ENCODE data around the gene CLECL1. TPM values are rescaled to one million over a fixed set of nuclear protein-coding genes. Genes with fewer than 3 reads are reported as not detected.

CLECL1 gene
- total RNA-seq, 4 donors from 2014 or later = not detected

DNA sequence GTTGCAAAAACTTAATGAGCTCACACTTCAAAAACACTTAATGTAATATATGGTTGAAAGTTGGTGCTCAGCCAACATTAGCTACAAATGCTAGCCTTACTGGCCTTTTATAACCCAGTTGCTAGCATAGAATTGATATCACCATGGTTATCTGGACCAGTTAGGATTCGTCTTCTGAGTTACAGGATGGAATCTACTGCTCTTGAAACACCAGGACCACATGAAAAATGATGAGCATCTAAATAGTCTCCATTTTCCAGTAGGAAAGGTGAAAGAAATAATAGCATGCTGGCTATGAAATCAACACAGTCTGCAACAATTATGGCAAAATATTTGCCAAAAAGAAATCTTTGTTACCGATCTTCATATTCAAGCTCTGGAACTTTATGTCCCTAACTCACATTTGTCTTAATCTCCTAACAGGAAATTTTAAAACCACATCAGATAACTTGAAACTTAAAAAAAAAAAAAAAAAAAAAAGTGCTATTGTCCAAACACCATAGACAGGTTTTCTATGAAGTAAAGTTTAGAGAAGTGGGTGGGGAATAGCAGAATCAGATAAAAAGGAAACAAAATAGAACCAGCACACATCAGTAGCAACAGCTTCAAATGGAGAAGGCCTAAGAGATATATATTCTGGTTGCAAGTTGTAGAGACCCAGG is 40.5 kb upstream of the CLECL1 start:
- Histone ChIP-seq H3K4me1 (no peaks in the 10 kb centered on the region), H3K36me3 (no peaks in the 10 kb centered on the region), H3K27ac (no peak overlapping the region), H3K4me3 (no peak overlapping the region), H3K27me3 (no peaks in the 10 kb centered on the region), H3K9me3 (no peaks in the 10 kb centered on the region)
- in situ Hi-C loops (cut with MboI; ENCODE audit: low sequenced_read_pairs in 4 of 4) (no loop called here), intact Hi-C loops (cut with DNase I; ENCODE audit: low total_unique reads) (no loop called here)
- no peak for TF ChIP-seq POLR2A (IDR thresholded peaks at IDR 0.05)
- TF ChIP-seq, protein P1, sequence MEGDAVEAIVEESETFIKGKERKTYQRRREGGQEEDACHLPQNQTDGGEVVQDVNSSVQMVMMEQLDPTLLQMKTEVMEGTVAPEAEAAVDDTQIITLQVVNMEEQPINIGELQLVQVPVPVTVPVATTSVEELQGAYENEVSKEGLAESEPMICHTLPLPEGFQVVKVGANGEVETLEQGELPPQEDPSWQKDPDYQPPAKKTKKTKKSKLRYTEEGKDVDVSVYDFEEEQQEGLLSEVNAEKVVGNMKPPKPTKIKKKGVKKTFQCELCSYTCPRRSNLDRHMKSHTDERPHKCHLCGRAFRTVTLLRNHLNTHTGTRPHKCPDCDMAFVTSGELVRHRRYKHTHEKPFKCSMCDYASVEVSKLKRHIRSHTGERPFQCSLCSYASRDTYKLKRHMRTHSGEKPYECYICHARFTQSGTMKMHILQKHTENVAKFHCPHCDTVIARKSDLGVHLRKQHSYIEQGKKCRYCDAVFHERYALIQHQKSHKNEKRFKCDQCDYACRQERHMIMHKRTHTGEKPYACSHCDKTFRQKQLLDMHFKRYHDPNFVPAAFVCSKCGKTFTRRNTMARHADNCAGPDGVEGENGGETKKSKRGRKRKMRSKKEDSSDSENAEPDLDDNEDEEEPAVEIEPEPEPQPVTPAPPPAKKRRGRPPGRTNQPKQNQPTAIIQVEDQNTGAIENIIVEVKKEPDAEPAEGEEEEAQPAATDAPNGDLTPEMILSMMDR (IDR thresholded peaks at IDR 0.05 in 4 of 5, conservative IDR thresholded peaks at IDR 0.05 in 1 of 5) = no peak
- DNase-seq (no peak), ATAC-seq (no peak)

DNA sequence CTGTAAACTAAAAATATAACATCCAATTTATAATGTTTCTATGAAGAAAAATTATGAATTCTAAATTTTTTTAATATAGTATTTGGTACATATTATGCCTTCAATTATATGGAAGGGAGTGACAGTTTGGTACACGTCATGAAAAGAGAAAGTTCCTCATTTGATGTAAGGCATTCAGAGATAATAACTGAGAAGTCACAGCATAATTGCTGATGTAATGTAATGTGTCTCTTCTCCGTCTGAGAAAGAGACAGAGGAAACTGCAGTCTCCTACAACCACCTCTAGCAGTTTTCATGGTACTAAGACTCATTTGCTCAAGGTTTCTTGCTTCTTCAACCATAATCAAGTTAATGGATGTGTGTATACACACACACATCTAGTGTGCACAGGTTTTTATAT is 30.1 kb upstream of the CLECL1 start:
- in situ Hi-C loops (cut with MboI; ENCODE audit: low sequenced_read_pairs in 4 of 4) = no loop called here
- H3K27ac ChIP-seq = no peak overlapping the region
- ATAC-seq = no peak

DNA sequence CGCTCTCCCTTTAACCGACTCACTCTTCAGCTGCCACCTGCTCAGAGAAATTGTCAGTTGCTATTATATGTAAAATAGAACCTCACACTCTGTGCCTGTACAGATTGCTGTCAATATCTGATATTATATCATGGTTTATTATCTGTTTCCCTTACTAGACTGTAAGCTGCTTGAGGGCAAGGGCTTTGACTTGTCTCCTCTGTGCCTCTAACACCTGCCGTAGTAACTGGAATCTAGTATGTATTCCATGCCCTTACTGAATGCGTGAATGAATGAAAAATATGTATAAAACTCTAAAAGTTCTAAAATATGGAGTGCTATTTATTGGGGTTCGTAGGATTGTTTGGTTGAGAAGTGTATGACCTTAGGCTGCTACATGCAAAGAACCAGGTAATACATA is 29.5 kb upstream of the CLECL1 start:
- ATAC-seq (no peak), DNase-seq (no peak)
- TF ChIP-seq, protein P1 (IDR thresholded peaks at IDR 0.05 in 4 of 5, conservative IDR thresholded peaks at IDR 0.05 in 1 of 5) = no peak
- TF ChIP-seq POLR2A (IDR thresholded peaks at IDR 0.05) = no peak
- no peaks in the 10 kb centered on the region for H3K4me1 ChIP-seq
- no peaks in the 10 kb centered on the region for H3K9me3 ChIP-seq
- in situ Hi-C loops (cut with MboI; ENCODE audit: low sequenced_read_pairs in 4 of 4) (no loop called here), intact Hi-C loops (cut with DNase I; ENCODE audit: low total_unique reads) (no loop called here)
- H3K4me3 ChIP-seq = no peak overlapping the region
- no peaks in the 10 kb centered on the region for H3K27me3 ChIP-seq
- no peaks in the 10 kb centered on the region for H3K36me3 ChIP-seq
- no peak overlapping the region for H3K27ac ChIP-seq

More for the DNA sequence above, 30.1 kb upstream of the CLECL1 start:
- H3K4me1 ChIP-seq = no peaks in the 10 kb centered on the region
- intact Hi-C loops (cut with DNase I; ENCODE audit: low total_unique reads) = no loop called here
- H3K27me3 ChIP-seq = no peaks in the 10 kb centered on the region
- H3K36me3 ChIP-seq = no peaks in the 10 kb centered on the region
- no peaks in the 10 kb centered on the region for H3K9me3 ChIP-seq
- H3K4me3 ChIP-seq = no peak overlapping the region
- TF ChIP-seq POLR2A (IDR thresholded peaks at IDR 0.05) = no peak
- TF ChIP-seq, protein P1 (IDR thresholded peaks at IDR 0.05 in 4 of 5, conservative IDR thresholded peaks at IDR 0.05 in 1 of 5) = no peak
- no peak for DNase-seq

DNA sequence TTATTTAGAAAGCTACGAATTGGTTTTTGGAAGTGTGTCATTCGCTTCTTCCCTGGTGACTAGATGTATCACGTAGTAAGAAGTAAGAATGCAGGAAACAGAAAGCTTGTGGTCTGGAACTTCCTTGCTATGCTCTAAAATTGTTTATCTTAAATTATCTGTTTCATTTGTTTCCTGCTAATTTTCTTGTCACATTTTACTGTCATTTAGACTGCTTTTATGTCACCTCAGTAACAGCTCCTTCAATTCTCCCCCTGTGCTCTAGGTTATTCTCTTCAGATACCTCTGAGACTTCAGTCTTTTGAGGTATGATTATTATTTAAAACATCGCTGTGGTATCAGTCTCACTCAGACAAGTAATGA is 28.5 kb upstream of the CLECL1 start:
- no peaks in the 10 kb centered on the region for H3K36me3 ChIP-seq
- TF ChIP-seq, protein P1 (IDR thresholded peaks at IDR 0.05 in 4 of 5, conservative IDR thresholded peaks at IDR 0.05 in 1 of 5) = no peak
- no peak for TF ChIP-seq POLR2A (IDR thresholded peaks at IDR 0.05)
- no peaks in the 10 kb centered on the region for H3K9me3 ChIP-seq
- H3K4me1 ChIP-seq = no peaks in the 10 kb centered on the region
- DNase-seq (no peak), ATAC-seq (no peak)
- no peak overlapping the region for H3K27ac ChIP-seq
- H3K4me3 ChIP-seq = no peak overlapping the region
- in situ Hi-C loops (cut with MboI; ENCODE audit: low sequenced_read_pairs in 4 of 4) (no loop called here), intact Hi-C loops (cut with DNase I; ENCODE audit: low total_unique reads) (no loop called here)
- H3K27me3 ChIP-seq = no peaks in the 10 kb centered on the region
